NCI-H446 (cell line): Measurements from ENCODE around the gene SLC16A12.
"Not testable (repeated sequence)": the region's sequence is repeated elsewhere in the genome, so short reads cannot be mapped to it uniquely, and the experiment has no call there.

Source experiments
- DNase-seq, 2 experiments: peaks; one replicate each; lab custom pipeline; 2025; lab: John Stamatoyannopoulos, UW

The SLC16A12 gene

GRCh38 chr10:89416465-89416864, 118.9 kb downstream of the SLC16A12 start:
- no peak for DNase-seq

- no peak for DNase-seq
Observed at GRCh38 chr10:89414879-89415821, 120.2 kb downstream of the SLC16A12 start.

GRCh38 chr10:89414146-89414878, 121.1 kb downstream of the SLC16A12 start, which contains the start of gene IFIT5:
IFIT5 (plus strand) TSS chr10:89414568; CDS start chr10:89414799, 231 bp downstream.
- peak; percentile 3 to 63 for DNase-seq

GRCh38 chr10:89413398-89413912, 121.9 kb downstream of the SLC16A12 start:
- DNase-seq = no peak

GRCh38 chr10:89412276-89412675, 123.1 kb downstream of the SLC16A12 start:
- not testable (repeated sequence) for DNase-seq

GRCh38 chr10:89411135-89411534, 124.3 kb downstream of the SLC16A12 start:
- not testable (repeated sequence) for DNase-seq

GRCh38 chr10:89410551-89410950, 124.8 kb downstream of the SLC16A12 start:
- DNase-seq = not testable (repeated sequence)

- not testable (repeated sequence) for DNase-seq
Observed at GRCh38 chr10:89409282-89409681, 126.1 kb downstream of the SLC16A12 start.

- not testable (repeated sequence) for DNase-seq
Observed at GRCh38 chr10:89407792-89408191, 127.6 kb downstream of the SLC16A12 start.

- DNase-seq = not testable (repeated sequence)
Observed at GRCh38 chr10:89406178-89406577, 129.2 kb downstream of the SLC16A12 start.

- DNase-seq = no peak
Observed at GRCh38 chr10:89404104-89405047, 131.0 kb downstream of the SLC16A12 start.

GRCh38 chr10:89403043-89403442, 132.4 kb downstream of the SLC16A12 start:
- no peak for DNase-seq

- no peak for DNase-seq
Observed at GRCh38 chr10:89399956-89400355, 135.4 kb downstream of the SLC16A12 start.

GRCh38 chr10:89398003-89398749, 137.2 kb downstream of the SLC16A12 start:
- DNase-seq = no peak

GRCh38 chr10:89395141-89395540, 140.3 kb downstream of the SLC16A12 start:
- DNase-seq = no peak

- DNase-seq = no peak
Observed at GRCh38 chr10:89393898-89394297, 141.5 kb downstream of the SLC16A12 start.

- no peak for DNase-seq
Observed at GRCh38 chr10:89392974-89393373, 142.4 kb downstream of the SLC16A12 start.

- no peak for DNase-seq
Observed at GRCh38 chr10:89391907-89392756, 143.3 kb downstream of the SLC16A12 start, which contains the start of gene IFIT1. IFIT1 (plus strand) TSS chr10:89392623; CDS start chr10:89392713, 90 bp downstream.

- DNase-seq = not testable (repeated sequence)
Observed at GRCh38 chr10:89391226-89391576, 144.2 kb downstream of the SLC16A12 start.
